H1 (cell line): ENCODE data around the gene DPRX. TPM values are rescaled to one million over a fixed set of nuclear protein-coding genes. Genes with fewer than 3 reads are reported as not detected.

Experiments
- CTCF ChIA-PET: fragments of 300-600 bp; sonication (Branson Sonifier 250); formaldehyde crosslinking; loops from one replicate; lab custom pipeline; 2021; ENCODE audit not compliant: partially characterized antibody; lab: Charles Lee
- POLR2A ChIA-PET: fragments of 300-600 bp; sonication (Branson Sonifier 250); formaldehyde crosslinking; loops from one replicate; lab custom pipeline; 2021; ENCODE audit warnings: inconsistent platforms; ENCODE audit not compliant: partially characterized antibody; lab: Charles Lee
- DNase-seq, 2 experiments: peaks; one replicate each; pipeline versions ENCODE4 v3.0.0 to v3.0.0-alpha.2; 2010 to 2022; ENCODE audit warnings: low spot score in 2 of 2, low read depth in 1 of 2, mixed read lengths in 1 of 2
- FAIRE-seq: peaks from 2 replicates; lab custom pipeline; 2011; peaks lifted over from hg19 to GRCh38; lab: Jason Lieb, UNC
- H2AFZ ChIP-seq: 2 replicates; pipeline ENCODE4 v1.8.1; 2012; ENCODE audit warnings: low read length, inconsistent platforms
- H2AK5ac ChIP-seq: 2 replicates; pipeline ENCODE4 v1.6.1; 2013; ENCODE audit warnings: low read depth, low read length
- H2BK120ac ChIP-seq: replicated peaks from 2 replicates; pipeline ENCODE3; 2013; ENCODE audit warnings: low read depth, low read length, inconsistent platforms
- H2BK12ac ChIP-seq: 2 replicates; pipeline ENCODE4 v1.6.1; 2013; ENCODE audit warnings: low read depth, low read length
- H2BK15ac ChIP-seq: 2 replicates; pipeline ENCODE4 v1.6.1; 2013; ENCODE audit warnings: low read length
- H2BK20ac ChIP-seq: 2 replicates; pipeline ENCODE4 v1.6.1; 2013; ENCODE audit warnings: low read length
- H2BK5ac ChIP-seq: 2 replicates; pipeline ENCODE4 v1.6.1; 2013; ENCODE audit warnings: low read depth, low read length
- H3K14ac ChIP-seq: 2 replicates; pipeline ENCODE4 v1.6.1; 2013; ENCODE audit warnings: inconsistent platforms; ENCODE audit not compliant: insufficient read length
- H3K18ac ChIP-seq: 2 replicates; pipeline ENCODE4 v1.6.1; 2013; ENCODE audit warnings: low read length; ENCODE audit errors: extremely low read depth
- H3K23ac ChIP-seq: 2 replicates; pipeline ENCODE4 v1.6.1; 2013; ENCODE audit warnings: inconsistent platforms; ENCODE audit not compliant: insufficient read length
- H3K23me2 ChIP-seq: 2 replicates; pipeline ENCODE4 v1.6.1; 2013; ENCODE audit warnings: low read depth, low read length
- H3K27ac ChIP-seq: 2 replicates; pipeline ENCODE4 v1.6.1; 2011; ENCODE audit warnings: low read depth, low read length, inconsistent platforms
- H3K27me3 ChIP-seq, 4 experiments: replicated peaks in 1 of 4; 1 replicate in 1 of 4; 2 replicates in 3 of 4; pipeline versions ENCODE4 v1.6.1 to v1.8.1; 2011 to 2013; ENCODE audit warnings: low read length in 3 of 4, mild to moderate bottlenecking in 3 of 4, inconsistent platforms in 2 of 4, mixed read lengths in 2 of 4, moderate library complexity in 1 of 4; ENCODE audit not compliant: control insufficient read depth in 3 of 4, insufficient read depth in 3 of 4; ENCODE audit errors: extremely low read depth in 1 of 4
- H3K36me3 ChIP-seq, 4 experiments: 2 replicates each; pipeline versions ENCODE4 v1.6.1 to v1.8.1; 2011 to 2013; ENCODE audit warnings: mild to moderate bottlenecking in 4 of 4, low read length in 3 of 4, moderate library complexity in 2 of 4, control low read depth in 1 of 4, inconsistent platforms in 1 of 4; ENCODE audit not compliant: insufficient read depth in 4 of 4, control insufficient read depth in 2 of 4
- H3K4ac ChIP-seq: replicated peaks from 2 replicates; pipeline ENCODE3; 2013; ENCODE audit warnings: low read length, low read depth, mixed read lengths, inconsistent platforms; ENCODE audit not compliant: insufficient read length
- H3K4me1 ChIP-seq, 4 experiments: replicated peaks in 1 of 4; 1 replicate in 1 of 4; 2 replicates in 3 of 4; pipeline versions ENCODE4 v1.6.1 to v1.8.1; 2011 to 2013; ENCODE audit warnings: low read length in 3 of 4, inconsistent platforms in 2 of 4, mixed read lengths in 1 of 4; ENCODE audit not compliant: insufficient read depth in 4 of 4, control insufficient read depth in 3 of 4
- H3K4me2 ChIP-seq, 2 experiments: 2 replicates each; pipeline versions ENCODE4 v1.6.1 to v1.8.1; 2011 to 2013; ENCODE audit warnings: low read depth in 2 of 2, low read length in 2 of 2, control low read depth in 1 of 2, inconsistent platforms in 1 of 2, mild to moderate bottlenecking in 1 of 2; ENCODE audit not compliant: insufficient read depth in 1 of 2
- H3K4me3 ChIP-seq, 4 experiments: fragments of 200-600, 300-600 bp in 1 of 4; sonication (generic), shearing (Covaris generic), sonication (Bioruptor Twin) in 1 of 4; 2 replicates each; pipeline versions ENCODE4 v1.5.1 to v1.8.1; 2011 to 2016; ENCODE audit warnings: low read length in 4 of 4, low read depth in 3 of 4, control low read depth in 2 of 4, inconsistent platforms in 2 of 4, mild to moderate bottlenecking in 2 of 4, mixed read lengths in 1 of 4, moderate library complexity in 1 of 4; ENCODE audit not compliant: insufficient read depth in 2 of 4; ENCODE audit errors: extremely low read depth in 1 of 4
- H3K56ac ChIP-seq: replicated peaks from 2 replicates; pipeline ENCODE3; 2013; ENCODE audit warnings: low read depth, mild to moderate bottlenecking, mixed read lengths, low read length, inconsistent platforms; ENCODE audit not compliant: insufficient read length
- H3K79me1 ChIP-seq: 2 replicates; pipeline ENCODE4 v1.6.1; 2013; ENCODE audit warnings: low read depth, low read length, control low read depth
- H3K79me2 ChIP-seq, 2 experiments: 2 replicates each; pipeline versions ENCODE4 v1.6.1 to v1.8.1; 2012 to 2013; ENCODE audit warnings: low read length in 2 of 2, mild to moderate bottlenecking in 2 of 2, inconsistent platforms in 1 of 2; ENCODE audit not compliant: insufficient read depth in 2 of 2, control insufficient read depth in 1 of 2
- H3K9ac ChIP-seq, 4 experiments: replicated peaks in 1 of 4; 1 replicate in 1 of 4; 2 replicates in 3 of 4; pipeline versions ENCODE4 v1.6.1 to v1.8.1; 2011 to 2013; ENCODE audit warnings: low read depth in 3 of 4, low read length in 3 of 4, control low read depth in 2 of 4, mild to moderate bottlenecking in 2 of 4, moderate library complexity in 2 of 4, inconsistent platforms in 1 of 4; ENCODE audit errors: extremely low read depth in 1 of 4
- H3K9me3 ChIP-seq, 2 experiments: 2 replicates each; pipeline versions ENCODE4 v1.6.1 to v1.8.1; 2012 to 2013; ENCODE audit warnings: mild to moderate bottlenecking in 2 of 2, moderate library complexity in 2 of 2, control low read depth in 1 of 2, inconsistent platforms in 1 of 2, low read depth in 1 of 2, low read length in 1 of 2, mixed read lengths in 1 of 2; ENCODE audit not compliant: insufficient read depth in 2 of 2
- H4K20me1 ChIP-seq, 2 experiments: replicated peaks in 1 of 2; 2 replicates each; pipeline versions ENCODE3 to v1.8.1; 2011 to 2013; ENCODE audit warnings: inconsistent platforms in 2 of 2, low read length in 2 of 2, mild to moderate bottlenecking in 1 of 2; ENCODE audit not compliant: insufficient read depth in 2 of 2, control insufficient read depth in 1 of 2
- H4K5ac ChIP-seq: 2 replicates; pipeline ENCODE4 v1.6.1; 2013; ENCODE audit warnings: low read length, low read depth, mixed read lengths, inconsistent platforms; ENCODE audit not compliant: insufficient read length
- H4K8ac ChIP-seq: 2 replicates; pipeline ENCODE4 v1.8.0; 2013; ENCODE audit warnings: mild to moderate bottlenecking, moderate library complexity, low read length, inconsistent platforms; ENCODE audit not compliant: insufficient read depth; ENCODE audit errors: extremely low read depth
- H4K91ac ChIP-seq: replicated peaks from 2 replicates; pipeline ENCODE3; 2013; ENCODE audit warnings: low read length, mixed read lengths, inconsistent platforms; ENCODE audit not compliant: insufficient read length
- ATF3 ChIP-seq: IDR thresholded peaks from 2 replicates; pipeline ENCODE4 v1.6.1; 2011; ENCODE audit warnings: low read depth, mild to moderate bottlenecking, low read length; ENCODE audit not compliant: insufficient read depth
- BRCA1 ChIP-seq: IDR thresholded peaks from 2 replicates; pipeline ENCODE4 v1.6.1; 2012; ENCODE audit warnings: low read depth, low read length, improper control_type of control experiment
- CEBPB ChIP-seq: IDR thresholded peaks from 2 replicates; pipeline ENCODE4 v1.6.1; 2012; ENCODE audit warnings: low read depth, low read length
- HDAC2 ChIP-seq, 2 experiments: fragments of 300-600 bp in 1 of 2; sonication (generic) in 1 of 2; IDR thresholded peaks; 2 replicates each; pipeline ENCODE4 v1.6.1; 2011 to 2012; ENCODE audit warnings: low read depth in 2 of 2, low read length in 2 of 2, mild to moderate bottlenecking in 2 of 2, moderate library complexity in 2 of 2, borderline replicate concordance in 1 of 2, inconsistent platforms in 1 of 2
- KDM4A ChIP-seq: IDR thresholded peaks from one replicate; pipeline ENCODE4 v1.7.1; 2012; ENCODE audit warnings: low read depth, mild to moderate bottlenecking, moderate library complexity, low read length, inconsistent platforms; ENCODE audit not compliant: severe bottlenecking
- NANOG ChIP-seq: IDR thresholded peaks from 2 replicates; pipeline ENCODE4 v1.6.1; 2011; ENCODE audit warnings: low read length, low read depth, mild to moderate bottlenecking, inconsistent platforms; ENCODE audit not compliant: insufficient read depth, poor library complexity, severe bottlenecking
- RXRA ChIP-seq: IDR thresholded peaks from 2 replicates; pipeline ENCODE4 v1.6.1; 2011; ENCODE audit warnings: low read depth, mild to moderate bottlenecking, low read length, moderate library complexity; ENCODE audit not compliant: insufficient read depth
- SIRT6 ChIP-seq: IDR thresholded peaks from one replicate; pipeline ENCODE4 v1.7.1; 2012; ENCODE audit warnings: low read length, inconsistent platforms
- SP1 ChIP-seq: IDR thresholded peaks from 2 replicates; pipeline ENCODE4 v1.6.1; 2011; ENCODE audit warnings: low read depth, low read length
- SRF ChIP-seq: IDR thresholded peaks from 2 replicates; pipeline ENCODE4 v1.6.1; 2011; ENCODE audit warnings: mild to moderate bottlenecking, low read depth, low read length, moderate library complexity
- TEAD4 ChIP-seq: IDR thresholded peaks from 2 replicates; pipeline ENCODE4 v1.6.1; 2012; ENCODE audit warnings: low read depth, low read length, inconsistent platforms, mixed read lengths
- WGBS, 2 experiments: shearing (Covaris generic) in 1 of 2; methylation state at CpG; one replicate each; pipeline versions ENCODE4 v1.1.6 to v1.1.7; 2013 to 2015; ENCODE audit warnings: low lambda C conversion rate in 2 of 2, mixed read lengths in 2 of 2, inconsistent platforms in 1 of 2, low coverage in 1 of 2, missing lambda C conversion rate in 1 of 2; ENCODE audit not compliant: insufficient replicate concordance in 2 of 2, insufficient coverage in 1 of 2, insufficient read length in 1 of 2; ENCODE audit errors: extremely low coverage in 1 of 2, missing lambda C conversion rate in 1 of 2; 5-methylcytosine and 5-hydroxymethylcytosine counted together
- polyA plus RNA-seq, 7 experiments: library from polyadenylated mRNA; depleted of rRNA in 3 of 7; stranded (reverse) in 5 of 7; unstranded in 2 of 7; fragments of >200 nt in 5 of 7; fragments of 200-250 nt in 2 of 7; gene quantifications; 1 replicate in 5 of 7; 2 replicates in 1 of 7; 4 replicates in 1 of 7; pipeline versions ENCODE4 v1.2.1 to v1.2.3, GENCODE V29; 2011 to 2013; ENCODE audit warnings: missing spikeins in 2 of 7, mixed read lengths in 2 of 7
- total RNA-seq: library from RNA; stranded (reverse); fragmentation: NEBNext Ultra II Directional; extraction: Animal tissue kit (Norgen Biotek cat#: 25700); gene quantifications from 2 replicates; pipeline ENCODE4 v1.2.1, GENCODE V29; 2021

DPRX gene
- total and polyA plus RNA-seq, 2 of the 8 experiments (the other 6 are each of a cell fraction or from before 2014, with no cell fraction given), result not detected

- Histone ChIP-seq H3K79me1 (no peaks in the 10 kb centered on the region), H3K4me2 (peak overlapping the region; percentile 5 to 40; a peak in 3 of 4 replicates), H3K4ac (peak overlapping the region; percentile 6), H4K5ac (peak overlapping the region; percentile 4), H2AK5ac (peak overlapping the region; percentile 82; the same call in 1 of the 2 replicates), H3K4me3 (no peak overlapping the region), H3K23ac (no peak overlapping the region), H3K23me2 (no peaks in the 10 kb centered on the region), H3K18ac (peak overlapping the region; percentile 55; the same call in 1 of the 2 replicates), H2BK5ac (peak overlapping the region; percentile 92; the same call in 1 of the 2 replicates), H3K4me1 (peaks cover 6 to 15% (median 9%) of the 10 kb centered on the region in 4 experiments), H3K27ac (no peak overlapping the region), H4K91ac (peak overlapping the region; percentile 12), H4K20me1 (no peaks in the 10 kb centered on the region), H2BK20ac (peak overlapping the region; percentile 99), H3K9ac (no peak overlapping the region), H3K56ac (no peak overlapping the region), H2AFZ (no peak overlapping the region), H3K79me2 (no peaks in the 10 kb centered on the region), H3K36me3 (peaks cover 0 to 4% (median 0%) of the 10 kb centered on the region in 4 experiments; a peak in 1 of 8 replicates), H2BK120ac (peak overlapping the region; percentile 65), H2BK12ac (peak overlapping the region; percentile 94; the same call in 1 of the 2 replicates), H3K27me3 (no peaks in the 10 kb centered on the region), H3K9me3 (peaks cover 2 to 16% of the 10 kb centered on the region in 2 experiments; a peak in 3 of 4 replicates), H3K14ac (no peak overlapping the region), H4K8ac (no peak overlapping the region; the same call in 1 of the 2 replicates), H2BK15ac (no peak overlapping the region)
- ChIA-PET POLR2A (interaction anchor here (0.6 to 1.2 kb wide), 3 partner anchors 28 to 32 kb away, joined by 3 read pairs; no protein-coding TSS in a partner anchor), CTCF (interaction anchor here (0.6 to 5.2 kb wide), 3 partner anchors 16 to 148 kb away, joined by 3 to 32 read pairs (median 4); no protein-coding TSS in a partner anchor)
- DNase-seq (peak in 1 of 2 experiments; percentile 62), FAIRE-seq (peak; percentile 88)
- WGBS, 2 experiments, result 78% methylated on average over 4 of the region's 4 CpGs; no CpG with 5 or more reads in 1 of the 2 experiments
- no peak for TF ChIP-seq KDM4A
- peak; percentile 69; the same call in 1 of the 2 replicates for TF ChIP-seq SP1
- no peak for TF ChIP-seq SIRT6
- peak; percentile 83 for TF ChIP-seq NANOG
- TF ChIP-seq ATF3, result no peak
- TF ChIP-seq SRF, result no peak
- no peak for TF ChIP-seq RXRA
- no peak for TF ChIP-seq CEBPB
- no peak for TF ChIP-seq BRCA1
- no peak for TF ChIP-seq TEAD4
- peak in 1 of 2 experiments; percentile 39; a peak in 1 of 4 replicates for TF ChIP-seq HDAC2 (IDR thresholded peaks at IDR 0.05; ENCODE audit: borderline replicate concordance in 1 of 2, low read depth in 2 of 2, low read length in 2 of 2)
Observed at GRCh38 chr19:53644061-53644816, 12.4 kb downstream of the DPRX start.
